Large intestine (tissue), 12 donors: ENCODE results near the gene ACER1. TPM values are rescaled to one million over a fixed set of nuclear protein-coding genes. Genes with fewer than 3 reads are reported as not detected.
A peak's percentile ranks its signal among the peaks of the same experiment; 100 is the strongest.

Source experiments
- DNase-seq, 2 donors: peaks; one replicate each; pipeline versions ENCODE4 v3.0.0 to v3.0.0-alpha.2; 2013
- H3K27ac ChIP-seq: one replicate; pipeline ENCODE4 v1.5.1; 2013; ENCODE audit warnings: low read length
- H3K27me3 ChIP-seq: 2 replicates; pipeline ENCODE4 v1.6.1; 2013; ENCODE audit warnings: low read length; ENCODE audit not compliant: control insufficient read depth, insufficient read depth
- H3K36me3 ChIP-seq: 2 replicates; pipeline ENCODE4 v1.6.1; 2013; ENCODE audit warnings: low read length; ENCODE audit not compliant: control insufficient read depth, insufficient read depth
- H3K4me1 ChIP-seq: one replicate; pipeline ENCODE4 v1.6.1; 2013; ENCODE audit warnings: low read length; ENCODE audit not compliant: control insufficient read depth, insufficient read depth
- H3K4me3 ChIP-seq: one replicate; pipeline ENCODE4 v1.5.1; 2013; ENCODE audit warnings: low read length
- H3K9me3 ChIP-seq: one replicate; pipeline ENCODE4 v1.6.1; 2013; ENCODE audit warnings: mild to moderate bottlenecking, low read depth, low read length, moderate library complexity; ENCODE audit not compliant: control insufficient read depth
- WGBS: methylation state at CpG from one replicate; pipeline ENCODE4 v1.1.5; 2013; ENCODE audit warnings: low lambda C conversion rate; ENCODE audit not compliant: insufficient coverage; 5-methylcytosine and 5-hydroxymethylcytosine counted together
- long read RNA-seq, 11 donors: transcript quantifications; one replicate each; lab custom pipeline, GENCODE V29; 2026
- polyA plus RNA-seq: library from polyadenylated mRNA; unstranded; fragments of 120-200 nt; gene quantifications from one replicate; pipeline ENCODE4 v1.2.1, GENCODE V29; 2013

The ACER1 gene, protein sequence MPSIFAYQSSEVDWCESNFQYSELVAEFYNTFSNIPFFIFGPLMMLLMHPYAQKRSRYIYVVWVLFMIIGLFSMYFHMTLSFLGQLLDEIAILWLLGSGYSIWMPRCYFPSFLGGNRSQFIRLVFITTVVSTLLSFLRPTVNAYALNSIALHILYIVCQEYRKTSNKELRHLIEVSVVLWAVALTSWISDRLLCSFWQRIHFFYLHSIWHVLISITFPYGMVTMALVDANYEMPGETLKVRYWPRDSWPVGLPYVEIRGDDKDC
- polyA plus RNA-seq, result 0.04 TPM
- long read RNA-seq, donor 1, result 0 reads
- long read RNA-seq, donor 2, result 0 reads
- long read RNA-seq, donor 3, result 0 reads
- long read RNA-seq, donor 4, result 0 reads
- long read RNA-seq, donor 5, result 0 reads
- long read RNA-seq, donor 6, result 0 reads
- long read RNA-seq, donor 7, result 0 reads
- long read RNA-seq, donor 8, result 0 reads
- long read RNA-seq, donor 9, result 0 reads
- long read RNA-seq, donor 10, result 0 reads
- long read RNA-seq, donor 11, result 0 reads

DNA sequence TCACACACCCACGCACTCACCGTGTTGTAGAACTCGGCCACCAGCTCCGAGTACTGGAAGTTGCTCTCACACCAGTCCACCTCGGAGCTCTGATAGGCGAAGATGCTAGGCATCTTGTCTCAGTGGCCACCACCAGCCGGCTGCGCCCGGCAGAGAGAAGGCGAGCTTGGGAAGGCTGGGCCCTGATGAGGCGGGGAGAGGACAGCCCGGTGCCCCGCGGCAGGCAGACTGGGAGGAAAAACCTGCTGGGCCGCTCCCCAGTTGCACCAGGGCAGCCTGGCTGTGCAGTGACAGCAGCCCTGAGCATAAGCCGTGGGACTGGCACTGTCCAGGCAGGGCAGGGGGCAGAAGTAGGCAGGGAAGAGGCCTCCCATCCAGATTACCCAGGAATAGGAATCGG, at the start of gene ACER1:
Gene ACER1, minus strand, starts transcription at position 174 of the 400 bp plus-strand sequence. Its CDS starts 61 bp downstream, at position 113.
- Histone ChIP-seq H3K27me3 (no peaks in the 10 kb centered on the region), H3K27ac (no peak within 1 kb of the TSS), H3K4me1 (no peaks in the 10 kb centered on the region), H3K36me3 (no peaks in the 10 kb centered on the region), H3K9me3 (no peaks in the 10 kb centered on the region), H3K4me3 (no peak within 1 kb of the TSS)
- no CpG with 5 or more reads among the region's 17 CpGs for WGBS
- no peak for DNase-seq

DNA sequence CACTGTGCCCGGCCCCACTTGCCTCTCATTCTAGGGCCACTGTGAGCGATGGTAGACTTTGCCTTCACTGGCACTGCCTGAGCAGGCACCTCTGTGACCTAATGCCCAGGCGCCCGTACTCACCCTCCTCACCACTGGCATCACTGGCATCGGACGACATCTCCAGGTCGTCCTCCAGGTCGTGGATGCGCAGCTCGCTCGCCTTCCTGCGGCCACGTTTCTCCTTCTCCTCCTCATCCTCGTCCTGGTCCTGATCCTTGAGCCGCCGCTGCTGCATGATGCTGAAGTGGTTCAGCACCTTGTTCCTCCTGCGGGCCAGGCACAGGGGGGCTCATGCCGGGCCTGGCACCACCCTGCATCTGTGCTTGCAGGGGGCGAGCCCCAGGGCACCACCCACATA, 49.8 kb upstream of the ACER1 start:
- Histone ChIP-seq H3K9me3 (peaks cover 12% of the 10 kb centered on the region), H3K27ac (no peak overlapping the region), H3K36me3 (peaks cover 74% of the 10 kb centered on the region), H3K4me3 (no peak overlapping the region), H3K27me3 (no peaks in the 10 kb centered on the region), H3K4me1 (no peaks in the 10 kb centered on the region)
- DNase-seq, result no peak
- 93% methylated on average over 10 of the region's 19 CpGs for WGBS

DNA sequence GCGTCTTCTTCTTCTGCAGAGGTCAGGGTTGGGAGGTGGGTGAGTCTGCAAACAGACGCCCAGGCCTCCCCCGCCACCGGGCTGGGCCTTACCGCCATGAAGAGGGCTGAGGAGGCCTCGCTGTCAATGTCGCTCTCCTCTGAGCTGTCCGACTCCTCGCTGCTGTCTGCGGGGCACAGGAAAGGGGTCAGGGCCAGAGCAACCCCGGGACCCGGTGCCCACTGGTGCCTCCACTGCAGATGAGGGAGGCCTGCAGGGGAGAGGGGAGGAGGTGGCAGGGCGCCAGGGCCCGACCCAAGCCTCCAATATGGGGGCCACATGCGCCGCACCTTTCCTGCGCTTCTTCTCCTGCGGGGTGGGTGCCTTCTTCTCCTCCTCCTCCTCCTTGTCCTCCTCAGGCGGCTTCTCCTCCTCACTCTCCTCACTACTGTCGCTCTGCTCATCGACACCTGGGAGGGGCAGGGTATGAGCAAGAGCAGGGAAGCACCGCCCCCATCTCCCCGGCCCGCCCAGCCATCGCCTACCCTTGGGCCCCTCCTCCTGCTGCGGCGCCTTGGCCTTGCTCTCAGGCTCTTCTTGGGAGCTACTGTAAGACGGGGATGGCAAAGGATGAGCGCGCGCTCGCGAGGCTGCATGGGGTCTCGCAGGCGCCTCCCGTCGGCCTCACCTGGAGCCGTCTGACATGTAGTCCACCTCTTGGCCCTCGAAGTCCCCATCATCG, 47.8 kb upstream of the ACER1 start:
- no peaks in the 10 kb centered on the region for H3K27me3 ChIP-seq
- no peaks in the 10 kb centered on the region for H3K4me1 ChIP-seq
- peak in 1 of 2 donors; percentile 58 for DNase-seq
- no CpG with 5 or more reads among the region's 40 CpGs for WGBS
- peaks cover 12% of the 10 kb centered on the region for H3K9me3 ChIP-seq
- no peak overlapping the region for H3K4me3 ChIP-seq
- no peak overlapping the region for H3K27ac ChIP-seq
- peaks cover 59% of the 10 kb centered on the region for H3K36me3 ChIP-seq

DNA sequence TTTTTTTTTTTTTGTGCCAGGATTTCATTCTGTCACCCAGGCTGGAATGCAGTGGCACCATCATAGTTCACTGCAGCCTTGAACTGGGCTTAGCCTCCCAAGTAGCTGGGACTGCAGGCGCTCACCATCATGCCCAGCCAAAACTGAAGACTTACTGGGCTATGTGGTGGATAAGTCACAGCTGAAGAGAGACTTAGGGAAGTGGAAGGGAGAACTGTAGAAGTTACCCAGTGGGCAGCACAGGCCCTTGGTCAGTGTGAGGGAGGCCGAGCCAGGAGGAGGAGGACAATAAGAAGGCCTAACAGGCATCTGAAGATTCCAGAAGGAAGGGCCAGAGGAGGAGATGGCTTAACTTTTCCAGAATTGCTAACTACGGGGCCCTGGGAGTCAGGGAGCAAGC, 46.3 kb upstream of the ACER1 start:
- no peak overlapping the region for H3K27ac ChIP-seq
- H3K36me3 ChIP-seq, result peaks cover 59% of the 10 kb centered on the region
- no peak for DNase-seq
- no peaks in the 10 kb centered on the region for H3K4me1 ChIP-seq
- no peaks in the 10 kb centered on the region for H3K27me3 ChIP-seq
- no peak overlapping the region for H3K4me3 ChIP-seq
- H3K9me3 ChIP-seq, result peaks cover 12% of the 10 kb centered on the region
- WGBS, result 83% methylated on average over 1 of the region's 3 CpGs

DNA sequence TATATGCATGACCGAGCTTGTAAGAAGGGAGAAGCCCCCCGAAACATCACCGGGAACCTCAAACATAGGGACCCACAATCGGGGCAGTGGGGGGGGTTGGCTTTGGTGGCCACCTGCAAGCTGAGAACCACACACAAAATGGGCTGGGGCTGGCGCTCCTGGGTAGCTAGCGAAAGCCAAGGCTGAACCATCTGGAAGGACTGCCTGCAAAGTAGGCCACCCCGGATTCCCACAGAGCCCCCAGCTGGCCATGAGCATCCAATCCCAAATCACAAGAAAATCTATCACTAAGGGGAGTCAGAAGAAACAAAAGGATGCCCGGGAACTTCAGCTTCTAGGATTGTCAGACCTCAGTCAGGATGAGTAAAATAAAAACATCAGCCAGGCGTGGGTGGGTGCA, 45.1 kb upstream of the ACER1 start:
- Histone ChIP-seq H3K27me3 (no peaks in the 10 kb centered on the region), H3K4me1 (peaks cover 5% of the 10 kb centered on the region), H3K9me3 (peaks cover 12% of the 10 kb centered on the region), H3K27ac (no peak overlapping the region), H3K4me3 (no peak overlapping the region), H3K36me3 (peaks cover 60% of the 10 kb centered on the region)
- no peak for DNase-seq
- 100% methylated on average over 1 of the region's 9 CpGs for WGBS

DNA sequence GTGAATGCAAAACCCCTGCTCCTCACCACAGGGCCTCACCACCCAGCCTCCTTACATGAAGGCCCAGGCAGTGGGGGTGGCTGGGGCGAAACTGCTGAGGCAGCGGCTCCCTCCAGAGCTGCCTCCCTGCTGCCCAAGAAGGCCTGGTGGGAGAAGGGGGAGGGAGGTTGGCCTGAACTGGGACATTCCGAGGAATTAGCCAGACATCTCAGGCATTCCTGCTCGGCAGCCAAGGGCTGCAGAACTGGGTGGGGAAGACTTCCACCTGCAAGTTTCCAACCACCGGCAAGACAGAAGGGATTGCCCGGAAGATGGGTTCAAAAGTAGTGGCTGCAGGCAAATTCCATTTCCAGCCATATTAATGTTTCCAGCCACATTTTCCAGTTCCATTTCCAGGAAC, 44.6 kb upstream of the ACER1 start:
- Histone ChIP-seq H3K27me3 (no peaks in the 10 kb centered on the region), H3K4me1 (peaks cover 5% of the 10 kb centered on the region), H3K36me3 (peaks cover 56% of the 10 kb centered on the region), H3K9me3 (peaks cover 12% of the 10 kb centered on the region), H3K4me3 (no peak overlapping the region), H3K27ac (no peak overlapping the region)
- no CpG with 5 or more reads among the region's 6 CpGs for WGBS
- no peak for DNase-seq

DNA sequence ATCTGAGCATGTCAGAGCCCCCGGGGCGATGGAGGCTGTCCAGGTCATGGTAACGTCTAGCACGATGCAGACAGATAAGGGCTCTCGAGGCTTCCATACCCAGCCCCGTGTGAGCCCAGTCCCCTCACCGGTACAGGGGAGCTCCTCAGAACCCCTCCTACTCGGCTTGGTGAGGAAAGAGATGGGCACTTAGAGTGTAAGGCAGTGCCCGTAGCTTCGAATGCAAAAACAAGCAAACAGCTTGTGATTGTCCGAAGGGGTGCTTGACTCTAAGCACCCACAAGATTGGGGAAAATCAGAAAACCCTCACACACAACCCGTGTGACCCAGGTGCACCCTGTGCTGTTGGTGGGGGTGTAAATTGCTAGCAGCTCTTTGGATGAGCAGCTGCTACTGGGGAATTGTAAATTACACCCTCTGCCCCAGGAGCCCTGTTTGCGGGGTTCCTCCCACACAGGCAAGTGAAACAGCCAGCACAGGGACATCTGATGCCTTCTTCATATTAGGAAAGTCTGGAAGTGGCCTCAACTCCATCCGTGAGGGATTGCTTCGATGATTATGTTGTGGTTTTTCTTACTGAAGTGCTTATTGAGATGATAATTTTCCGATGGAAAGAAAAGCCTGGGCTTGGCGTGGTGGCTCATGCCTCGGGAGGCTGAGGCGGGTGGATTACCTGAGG, 43.2 kb upstream of the ACER1 start:
- Histone ChIP-seq H3K9me3 (peaks cover 11% of the 10 kb centered on the region), H3K27me3 (no peaks in the 10 kb centered on the region), H3K36me3 (peaks cover 45% of the 10 kb centered on the region), H3K27ac (no peak overlapping the region), H3K4me1 (peaks cover 5% of the 10 kb centered on the region), H3K4me3 (no peak overlapping the region)
- WGBS, result 93% methylated on average over 6 of the region's 19 CpGs
- DNase-seq, result no peak

DNA sequence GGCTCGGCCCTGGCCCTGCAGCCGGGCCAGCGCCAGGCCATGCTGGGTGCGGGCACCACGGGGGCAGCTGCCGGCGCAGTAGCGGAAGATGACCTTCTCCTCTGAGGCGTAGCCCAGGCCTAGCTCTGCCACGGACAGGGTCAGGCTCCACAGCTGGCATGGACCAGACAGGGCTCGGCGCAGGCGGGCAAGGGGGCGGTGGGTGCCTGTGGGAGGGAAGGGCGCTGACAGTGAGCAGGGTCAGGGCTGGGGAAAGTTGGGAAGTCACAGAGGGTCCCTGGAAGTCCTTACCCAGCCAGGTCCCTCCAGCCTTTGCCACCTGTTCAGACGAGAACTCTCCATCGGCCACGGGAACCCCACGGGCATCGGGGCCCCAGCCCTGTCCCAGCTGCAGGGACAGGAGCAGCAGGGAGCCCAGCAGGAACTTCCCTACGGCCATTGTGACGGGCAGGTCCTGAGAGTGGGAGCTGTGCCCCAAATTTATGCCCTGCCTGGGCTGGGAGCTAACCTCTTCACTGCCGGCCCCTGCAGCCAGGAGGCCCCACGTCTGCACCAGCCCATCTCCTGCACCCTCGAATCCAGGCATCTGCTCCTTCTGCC, 42.1 kb upstream of the ACER1 start, which contains the start of gene PSPN:
Gene PSPN, minus strand, starts transcription at position 523 of the 600 bp plus-strand sequence. Its CDS starts 84 bp downstream, at position 439.
- H3K9me3 ChIP-seq, result peaks cover 2% of the 10 kb centered on the region
- H3K27ac ChIP-seq, result no peak within 1 kb of the TSS
- H3K4me3 ChIP-seq, result no peak within 1 kb of the TSS
- H3K4me1 ChIP-seq, result peaks cover 5% of the 10 kb centered on the region
- peaks cover 33% of the 10 kb centered on the region for H3K36me3 ChIP-seq
- WGBS, result no CpG with 5 or more reads among the region's 25 CpGs
- no peak for DNase-seq
- H3K27me3 ChIP-seq, result no peaks in the 10 kb centered on the region

DNA sequence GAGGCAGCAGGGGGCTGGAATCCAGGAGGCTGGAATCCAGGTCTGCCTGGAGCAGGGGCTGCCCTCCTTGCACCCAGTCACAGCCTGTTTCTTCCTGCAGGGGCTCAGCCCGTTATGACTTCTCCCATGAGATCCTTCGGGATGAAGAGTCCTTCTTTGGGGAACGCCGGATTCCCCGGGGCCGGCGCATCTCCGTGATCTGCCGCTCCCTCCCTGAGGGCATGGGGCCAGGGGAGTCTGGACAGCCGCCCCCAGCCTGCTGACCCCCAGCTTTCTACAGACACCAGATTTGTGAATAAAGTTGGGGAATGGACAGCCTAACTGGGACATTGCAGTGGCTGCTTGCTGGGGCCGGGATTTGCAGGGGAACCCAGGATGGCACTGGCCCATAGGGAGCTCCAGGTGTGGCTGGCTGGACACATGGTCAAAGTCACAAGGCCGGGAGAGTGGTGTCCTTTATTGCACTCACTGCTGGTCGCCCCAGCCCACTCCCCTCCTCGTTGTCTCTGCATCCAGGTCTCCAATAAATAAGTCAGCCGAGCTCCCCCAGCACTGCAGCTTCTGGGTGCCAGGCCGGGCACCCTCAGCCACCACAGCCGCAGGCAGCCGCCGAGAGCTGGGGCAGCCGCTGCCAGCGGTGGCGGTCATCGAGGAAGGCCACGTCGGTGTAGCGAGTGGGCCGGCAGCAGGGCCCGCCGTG, 41.4 kb upstream of the ACER1 start:
- Histone ChIP-seq H3K27me3 (no peaks in the 10 kb centered on the region), H3K36me3 (peaks cover 27% of the 10 kb centered on the region), H3K27ac (no peak overlapping the region), H3K4me3 (no peak overlapping the region), H3K4me1 (peaks cover 5% of the 10 kb centered on the region), H3K9me3 (no peaks in the 10 kb centered on the region)
- no peak for DNase-seq
- no CpG with 5 or more reads among the region's 29 CpGs for WGBS
